Heart left ventricle (tissue), 13 donors: ENCODE data around the gene HOGA1.

Experiments used
- CTCF ChIP-seq, 12 donors: fragments of 200-600 bp; sonication (generic) in 4 of 12; IDR thresholded peaks; one replicate each; pipeline versions ENCODE4 v1.5.0 to v1.8.0; 2018 to 2022; ENCODE audit warnings: antibody characterized with exemption in 12 of 12, mild to moderate bottlenecking in 5 of 12
- POLR2A ChIP-seq, 2 donors: fragments of 450-650 bp; IDR thresholded peaks; one replicate each; pipeline ENCODE4 v1.6.1; 2017; ENCODE audit warnings: antibody characterized with exemption in 2 of 2, mild to moderate bottlenecking in 2 of 2, moderate library complexity in 2 of 2
- donor health status: ischemic (EF 13 %, LVEDD 7.1; RV severe dilation, severe dysfunction).
- donor health status: DM: no; HTN: yes; CAD: no.
- donor health status: DM: no; HTN: no; CAD: no.
- donor health status: ischemic (EF 25% LVEDD 6.9; RV normal size, moderate dysfunction).
- donor health status: ischemic (EF 25% LVEDD 5.7; RV mildly dilated, moderate dysfunction).
- donor health status: ischemic (EF 35%, LVEDD 5.7; RV mildly dilated, moderate dysfunction).
- donor health status: nonischemic (EF 11% LVEDD 7.7; RV severe dilation, severe dysfunction).
- donor health status: DM: yes; HTN: yes; CAD: no.
- donor health status: PGD.
- donor health status: ischemic (EF 29% LVEDD 5.4; RV normal size, mild dysfunction).
- donor health status: nonischemic (EF 23%, LVEDD 6.1; RV moderate dilation, normal function).

GRCh38 chr10:97539523-97540200 is 44.5 kb upstream of the HOGA1 start:
- TF ChIP-seq CTCF (IDR thresholded peaks at IDR 0.05) (peak in 5 of 12 donors; percentile 8 to 47 (median 26)), POLR2A (IDR thresholded peaks at IDR 0.05) (no peak)
